Measurements from ENCODE around the gene MYL5. TPM values are rescaled to one million over a fixed set of nuclear protein-coding genes. Genes with fewer than 3 reads are reported as not detected.
A peak's percentile ranks its signal among the peaks of the same experiment; 100 is the strongest.

Gene MYL5
- total and polyA plus RNA-seq, 2 of the 4 experiments (the other 2 are of a cell fraction) = 9.1 to 16.0 TPM

DNA sequence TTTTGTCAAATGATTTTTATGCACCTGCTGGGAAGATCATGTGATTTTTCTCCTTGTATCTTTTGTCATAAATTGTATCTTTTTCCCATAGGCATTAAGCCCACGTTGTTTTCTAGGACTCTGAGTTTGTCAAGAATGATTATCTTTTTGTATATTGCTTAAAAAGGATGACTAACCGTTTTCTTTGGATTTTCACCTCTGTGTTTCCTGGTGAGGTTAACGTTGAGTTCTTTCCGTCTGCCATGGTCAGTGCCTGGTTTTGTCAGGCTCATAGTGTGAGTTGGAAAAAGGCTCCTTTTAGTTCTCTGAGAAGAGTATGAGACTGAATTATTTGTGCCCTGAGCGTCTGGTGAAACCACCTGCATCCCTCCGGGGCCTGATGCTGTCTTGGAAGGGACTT lies 53.2 kb downstream of the MYL5 start:
- 100% methylated on average over 1 of the region's 6 CpGs; no CpG with 5 or more reads in 1 of the 2 experiments for WGBS, 2 experiments (ENCODE audit: extremely low coverage in 2 of 2, insufficient read length in 1 of 2)
- Histone ChIP-seq H2BK20ac (ENCODE audit: low read depth, low read length) (no peak overlapping the region), H2AFZ (replicated peaks; ENCODE audit: low read length, poor library complexity) (no peak overlapping the region), H2BK120ac (ENCODE audit: low read depth, low read length) (no peak overlapping the region), H3K9me3 (ENCODE audit: control insufficient read depth, insufficient read depth, low read length) (no peaks in the 10 kb centered on the region), H3K9ac (ENCODE audit: low read depth, low read length) (no peak overlapping the region), H3K36me3 (ENCODE audit: control insufficient read depth, insufficient read depth, low read length) (peaks cover 22% of the 10 kb centered on the region; the same call in 1 of the 2 replicates), H3K79me1 (ENCODE audit: low read depth in 1 of 2, low read length in 2 of 2) (peaks cover 13 to 53% of the 10 kb centered on the region in 2 experiments), H4K91ac (ENCODE audit: insufficient read depth, low read depth, low read length) (no peak overlapping the region), H3K27me3 (ENCODE audit: control insufficient read depth, insufficient read depth, low read length) (no peaks in the 10 kb centered on the region), H3K4me3 (ENCODE audit: insufficient read depth, low read depth, low read length) (no peak overlapping the region), H4K8ac (ENCODE audit: low read depth in 2 of 2, low read length in 2 of 2) (no peak overlapping the region), H2AK9ac (replicated peaks; ENCODE audit: low read depth, low read length, poor library complexity) (no peak overlapping the region), H3K4ac (ENCODE audit: low read depth, low read length) (no peak overlapping the region), H2BK5ac (ENCODE audit: low read depth, low read length, poor library complexity, severe bottlenecking) (no peak overlapping the region), H3K23ac (ENCODE audit: low read depth, low read length) (0 out of 2 replicates have a peak overlapping the region, but pooled peaks have one; percentile 8), H3K18ac (ENCODE audit: low read depth, low read length) (no peak overlapping the region), H4K20me1 (ENCODE audit: insufficient read depth, low read length) (peaks cover 72% of the 10 kb centered on the region), H3K9me1 (ENCODE audit: insufficient read depth, low read length) (peaks cover 9% of the 10 kb centered on the region), H3K27ac (ENCODE audit: insufficient read depth, low read length) (no peak overlapping the region), H2BK15ac (ENCODE audit: low read depth, low read length) (no peak overlapping the region), H3K4me1 (ENCODE audit: control insufficient read depth, insufficient read depth, low read length) (peaks cover 12% of the 10 kb centered on the region), H3K14ac (replicated peaks; ENCODE audit: low read depth, low read length) (no peak overlapping the region), H2AK5ac (ENCODE audit: low read depth, low read length) (no peak overlapping the region), H3K4me2 (ENCODE audit: low read depth, low read length) (no peak overlapping the region), H4K5ac (ENCODE audit: low read depth, low read length) (no peak overlapping the region), H3K56ac (ENCODE audit: extremely low read depth, insufficient read depth, low read length) (no peak overlapping the region)
- no peak for ATAC-seq (ENCODE audit: low read depth)
- dilution Hi-C loops (cut with HindIII; ENCODE audit: low sequenced_read_pairs, unreplicated experiment) = no loop called here
- DNase-seq = no peak
- intact Hi-C loops (cut with micrococcal nuclease) = no loop called here
- no peak for TF ChIP-seq USF2 (IDR thresholded peaks at IDR 0.05; ENCODE audit: low read depth, low read length)
- TF ChIP-seq MAFK (IDR thresholded peaks at IDR 0.05; ENCODE audit: low read depth, low read length) = no peak
- no peak for TF ChIP-seq RAD21 (IDR thresholded peaks at IDR 0.05; ENCODE audit: low read length)
- CTCF ChIA-PET = no interaction called here
- POLR2A ChIA-PET (ENCODE audit: unreplicated experiment) = no interaction called here
- in situ Hi-C loops (cut with MboI; ENCODE audit: low sequenced_read_pairs) = no loop called here
- BruUV-seq (replicated peaks) = no TSS peak

Measured in IMR-90 (cell line).